HFFc6 (cell line): Measurements from ENCODE around the gene PCNX3. TPM values are rescaled to one million over a fixed set of nuclear protein-coding genes. Genes with fewer than 3 reads are reported as not detected.

Experiments
- DNase-seq: peaks from one replicate; pipeline ENCODE4 v3.0.0-alpha.2; 2018
- H3K27ac Mint-ChIP-seq: 2 replicates; pipeline ENCODE4 v1.8.0; 2020; ENCODE audit warnings: mild to moderate bottlenecking, mixed read lengths
- H3K27me3 Mint-ChIP-seq: 2 replicates; pipeline ENCODE4 v1.8.0; 2021; ENCODE audit warnings: mild to moderate bottlenecking, moderate library complexity, mixed read lengths; ENCODE audit not compliant: insufficient read depth
- H3K36me3 Mint-ChIP-seq: 2 replicates; pipeline ENCODE4 v1.8.0; 2021; ENCODE audit warnings: low read depth, mixed read lengths
- H3K4me1 Mint-ChIP-seq: 2 replicates; pipeline ENCODE4 v1.8.0; 2020; ENCODE audit warnings: low read depth, mixed read lengths
- H3K4me3 Mint-ChIP-seq: 2 replicates; pipeline ENCODE4 v1.8.0; 2020; ENCODE audit warnings: mild to moderate bottlenecking, moderate library complexity, mixed read lengths
- H3K9me3 Mint-ChIP-seq: 2 replicates; pipeline ENCODE4 v1.8.0; 2020; ENCODE audit warnings: mild to moderate bottlenecking, mixed read lengths
- CTCF ChIP-seq: fragments of 200-600 bp; sonication (generic); IDR thresholded peaks from 2 replicates; pipeline ENCODE4 v1.5.0; 2021; ENCODE audit warnings: antibody characterized with exemption, mild to moderate bottlenecking
- total RNA-seq, 6 experiments: library from RNA; stranded (reverse); fragmentation: NEBNext Ultra II Directional; extraction: Animal tissue kit (Norgen Biotek cat#: 25700); gene quantifications; 2 replicates in 1 of 6; 3 replicates in 5 of 6; pipeline ENCODE4 v1.2.3, GENCODE V29; 2021

Gene PCNX3
- total RNA-seq, 6 experiments from 2014 or later = 51.5 to 66.7 (median 57.3) TPM

DNA sequence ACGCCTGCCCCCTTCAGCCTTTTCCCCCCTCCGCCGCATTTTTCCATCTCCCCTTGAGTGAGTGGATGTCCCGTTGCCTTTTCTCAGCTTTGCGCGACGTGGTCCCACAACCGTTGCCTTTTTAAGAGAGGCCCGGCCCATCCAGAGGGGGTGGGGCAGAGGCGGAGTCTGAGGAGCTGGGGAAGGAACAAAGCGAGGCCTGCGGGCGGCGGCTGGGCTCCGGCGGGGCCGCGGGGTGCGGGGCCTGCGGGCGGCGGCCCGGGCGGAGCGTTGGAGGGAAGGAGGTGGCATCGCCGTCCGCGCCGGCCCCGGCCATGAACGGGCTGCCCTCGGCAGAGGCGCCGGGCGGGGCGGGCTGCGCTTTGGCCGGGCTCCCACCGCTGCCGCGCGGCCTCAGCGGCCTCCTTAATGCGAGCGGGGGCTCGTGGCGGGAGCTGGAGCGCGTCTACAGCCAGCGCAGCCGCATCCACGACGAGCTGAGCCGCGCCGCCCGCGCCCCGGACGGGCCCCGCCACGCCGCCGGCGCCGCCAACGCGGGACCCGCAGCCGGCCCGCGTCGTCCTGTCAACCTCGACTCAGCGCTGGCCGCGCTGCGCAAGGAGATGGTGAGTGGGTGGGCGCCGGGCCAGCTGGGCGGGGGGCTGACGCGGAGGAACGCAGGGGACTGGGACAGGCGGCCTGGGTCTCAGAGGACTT lies 43.1 kb upstream of the PCNX3 start, which contains the start of gene FAM89B:
TSS of gene FAM89B (plus strand) at position 183 of the 696 bp plus-strand sequence. CDS start at position 315, 132 bp downstream.
- Mint-ChIP-seq H3K4me1 (peaks cover 70% of the 10 kb centered on the region), H3K4me3 (peak within 1 kb of the TSS; percentile 100), H3K27me3 (peaks cover 16% of the 10 kb centered on the region), H3K27ac (peak within 1 kb of the TSS; percentile 96), H3K36me3 (peaks cover 17% of the 10 kb centered on the region), H3K9me3 (no peaks in the 10 kb centered on the region)
- DNase-seq = peak; percentile 77
- TF ChIP-seq CTCF = no peak

DNA sequence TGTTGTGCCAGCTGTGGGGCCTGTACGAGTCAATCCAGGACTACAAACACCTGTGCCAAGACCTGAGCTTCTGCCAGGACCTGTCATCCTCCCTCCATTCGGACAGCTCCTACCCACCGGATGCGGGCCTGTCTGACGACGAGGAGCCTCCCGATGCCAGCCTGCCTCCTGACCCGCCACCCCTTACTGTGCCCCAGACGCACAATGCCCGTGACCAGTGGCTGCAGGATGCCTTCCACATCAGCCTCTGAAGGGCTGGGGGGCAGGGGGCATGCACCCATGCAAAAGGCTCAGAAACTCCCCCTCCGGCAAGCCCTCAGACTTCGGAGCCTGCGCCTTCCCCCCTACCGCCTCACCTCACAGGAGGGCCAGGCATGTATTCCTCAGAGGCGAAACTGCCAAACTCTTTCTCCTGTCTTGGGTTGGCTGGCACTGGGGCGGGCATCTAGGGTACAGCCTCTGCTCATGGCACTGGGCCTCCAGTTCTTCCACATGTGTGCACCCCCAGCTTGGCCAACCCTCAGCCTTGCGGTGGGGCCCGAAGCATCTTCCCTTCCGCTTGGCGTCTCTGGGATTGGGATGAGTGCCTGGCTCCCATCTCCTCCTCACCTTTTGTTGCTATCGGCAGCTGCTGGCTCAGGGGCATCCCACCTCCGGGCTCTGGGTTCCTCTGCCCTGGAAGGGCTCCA lies 42.0 kb upstream of the PCNX3 start:
- H3K27ac Mint-ChIP-seq = peak overlapping the region; percentile 78
- no peaks in the 10 kb centered on the region for H3K9me3 Mint-ChIP-seq
- 0 out of 2 replicates have a peak, but pooled peaks have one; percentile 26 for TF ChIP-seq CTCF
- H3K36me3 Mint-ChIP-seq = peaks cover 14% of the 10 kb centered on the region
- peak overlapping the region; percentile 86 for H3K4me3 Mint-ChIP-seq
- DNase-seq = no peak
- H3K27me3 Mint-ChIP-seq = peaks cover 17% of the 10 kb centered on the region
- peaks cover 72% of the 10 kb centered on the region for H3K4me1 Mint-ChIP-seq

GRCh38 chr11:65574109-65574810 lies 41.3 kb upstream of the PCNX3 start:
- no peaks in the 10 kb centered on the region for H3K9me3 Mint-ChIP-seq
- peaks cover 17% of the 10 kb centered on the region for H3K27me3 Mint-ChIP-seq
- H3K4me3 Mint-ChIP-seq = peak overlapping the region; percentile 86
- DNase-seq = peak; percentile 95
- H3K4me1 Mint-ChIP-seq = peaks cover 68% of the 10 kb centered on the region
- peak; percentile 100 for TF ChIP-seq CTCF
- H3K27ac Mint-ChIP-seq = peak overlapping the region; percentile 78
- peaks cover 9% of the 10 kb centered on the region; the same call in 1 of the 2 replicates for H3K36me3 Mint-ChIP-seq

GRCh38 chr11:65574811-65575567 lies 40.6 kb upstream of the PCNX3 start:
- Mint-ChIP-seq H3K27ac (peak overlapping the region; percentile 74), H3K4me3 (peak overlapping the region; percentile 82), H3K4me1 (peaks cover 65% of the 10 kb centered on the region), H3K36me3 (peaks cover 12% of the 10 kb centered on the region), H3K27me3 (peaks cover 17% of the 10 kb centered on the region), H3K9me3 (no peaks in the 10 kb centered on the region)
- no peak for TF ChIP-seq CTCF
- DNase-seq = no peak

GRCh38 chr11:65575568-65576231 lies 39.9 kb upstream of the PCNX3 start, which contains the start of gene EHBP1L1:
Gene EHBP1L1 (plus strand): TSS chr11:65576053. CDS start chr11:65576303, 250 bp downstream.
- no peak for DNase-seq
- no peaks in the 10 kb centered on the region for H3K9me3 Mint-ChIP-seq
- TF ChIP-seq CTCF = no peak
- H3K27me3 Mint-ChIP-seq = peaks cover 13% of the 10 kb centered on the region
- peaks cover 10% of the 10 kb centered on the region for H3K36me3 Mint-ChIP-seq
- peak within 1 kb of the TSS; percentile 89 for H3K4me3 Mint-ChIP-seq
- H3K27ac Mint-ChIP-seq = peak within 1 kb of the TSS; percentile 81
- peaks cover 65% of the 10 kb centered on the region for H3K4me1 Mint-ChIP-seq
